Inflammatory macrophage treated with lipopolysaccharide for 1 hour (primary cell): Measurements from ENCODE around the gene KRT35.
A peak's percentile ranks its signal among the peaks of the same experiment; 100 is the strongest.
"Not testable (repeated sequence)": the region's sequence is repeated elsewhere in the genome, so short reads cannot be mapped to it uniquely, and the experiment has no call there.

ENCODE experiments used
- DNase-seq, 2 donors: peaks; one replicate each; pipeline ENCODE4 v3.0.0-alpha.2; 2020 to 2022

Gene KRT35

GRCh38 chr17:41452281-41452680 lies 28.7 kb downstream of the KRT35 start:
- DNase-seq, result no peak

- DNase-seq, result no peak
Measured at GRCh38 chr17:41451154-41451728, 29.7 kb downstream of the KRT35 start.

GRCh38 chr17:41449008-41449407 lies 31.9 kb downstream of the KRT35 start:
- DNase-seq, result no peak

- DNase-seq, result no peak
Measured at GRCh38 chr17:41448506-41448905, 32.4 kb downstream of the KRT35 start.

- DNase-seq, result peak in 1 of 2 donors; percentile 9
Measured at GRCh38 chr17:41446806-41447205, 34.1 kb downstream of the KRT35 start.

GRCh38 chr17:41444640-41445039 lies 36.3 kb downstream of the KRT35 start:
- no peak for DNase-seq

- no peak for DNase-seq
Measured at GRCh38 chr17:41444186-41444585, 36.8 kb downstream of the KRT35 start.

GRCh38 chr17:41442739-41443138 lies 38.2 kb downstream of the KRT35 start:
- no peak for DNase-seq

- no peak for DNase-seq
Measured at GRCh38 chr17:41440531-41441033, 40.4 kb downstream of the KRT35 start, which contains the start of gene KRT38. Gene KRT38 (minus strand): TSS chr17:41440983. CDS start chr17:41440921, 62 bp downstream.

- DNase-seq, result no peak
Measured at GRCh38 chr17:41439375-41439774, 41.6 kb downstream of the KRT35 start.

- DNase-seq, result no peak
Measured at GRCh38 chr17:41437769-41438168, 43.2 kb downstream of the KRT35 start.

- no peak for DNase-seq
Measured at GRCh38 chr17:41437254-41437653, 43.7 kb downstream of the KRT35 start.

- DNase-seq, result no peak
Measured at GRCh38 chr17:41434415-41434814, 46.5 kb downstream of the KRT35 start.

GRCh38 chr17:41434005-41434404 lies 46.9 kb downstream of the KRT35 start:
- DNase-seq, result no peak

- DNase-seq, result peak in 1 of 2 donors; percentile 7
Measured at GRCh38 chr17:41433586-41433985, 47.4 kb downstream of the KRT35 start.

- DNase-seq, result not testable (repeated sequence)
Measured at GRCh38 chr17:41430376-41430775, 50.6 kb downstream of the KRT35 start.

- DNase-seq, result no peak
Measured at GRCh38 chr17:41429667-41430066, 51.3 kb downstream of the KRT35 start.

GRCh38 chr17:41428591-41429291 lies 52.2 kb downstream of the KRT35 start:
- DNase-seq, result no peak
